GM23248 (cell line): Measurements from ENCODE around the gene DZIP1. TPM values are rescaled to one million over a fixed set of nuclear protein-coding genes. Genes with fewer than 3 reads are reported as not detected.

ENCODE experiments used
- DNase-seq: peaks from one replicate; pipeline ENCODE4 v3.0.0-alpha.2; 2015
- H2AFZ ChIP-seq: fragments of 200-600 bp; sonication (generic); 2 replicates; pipeline ENCODE4 v1.6.1; 2016; ENCODE audit warnings: antibody characterized with exemption
- H3F3A ChIP-seq: fragments of 200-600 bp; sonication (generic); 2 replicates; pipeline ENCODE4 v1.6.1; 2016; ENCODE audit warnings: mild to moderate bottlenecking, antibody characterized with exemption, mixed run types; ENCODE audit not compliant: insufficient read depth
- H3K27ac ChIP-seq: fragments of 200-600 bp; sonication (generic); 2 replicates; pipeline ENCODE4 v1.5.1; 2016; ENCODE audit warnings: mild to moderate bottlenecking
- H3K27me3 ChIP-seq: fragments of 200-600 bp; sonication (generic); replicated peaks from 2 replicates; pipeline ENCODE4 v1.6.1; 2016; ENCODE audit warnings: mild to moderate bottlenecking; ENCODE audit not compliant: insufficient read depth
- H3K36me3 ChIP-seq: fragments of 200-600 bp; sonication (generic); 2 replicates; pipeline ENCODE4 v1.6.1; 2016; ENCODE audit warnings: low read depth, mild to moderate bottlenecking
- H3K4me1 ChIP-seq: fragments of 200-600 bp; sonication (generic); 2 replicates; pipeline ENCODE4 v1.6.1; 2016; ENCODE audit warnings: mild to moderate bottlenecking; ENCODE audit not compliant: insufficient read depth
- H3K4me2 ChIP-seq: fragments of 200-600 bp; sonication (generic); one replicate; pipeline ENCODE4 v1.6.1; 2016; ENCODE audit warnings: mild to moderate bottlenecking; ENCODE audit not compliant: unreplicated experiment
- H3K4me3 ChIP-seq: fragments of 200-600 bp; sonication (generic); 2 replicates; pipeline ENCODE4 v1.5.1; 2016; ENCODE audit warnings: mild to moderate bottlenecking
- H3K79me2 ChIP-seq: fragments of 200-600 bp; sonication (generic); 2 replicates; pipeline ENCODE4 v1.6.1; 2016; ENCODE audit warnings: mild to moderate bottlenecking; ENCODE audit not compliant: insufficient read depth
- H3K9ac ChIP-seq: fragments of 200-600 bp; sonication (generic); 2 replicates; pipeline ENCODE4 v1.6.1; 2016; ENCODE audit warnings: mild to moderate bottlenecking
- H3K9me2 ChIP-seq: fragments of 200-600 bp; sonication (generic); 2 replicates; pipeline ENCODE4 v1.6.1; 2016; ENCODE audit warnings: mixed run types, mild to moderate bottlenecking, moderate library complexity; ENCODE audit not compliant: insufficient read depth
- H3K9me3 ChIP-seq: fragments of 200-600 bp; sonication (generic); one replicate; pipeline ENCODE4 v1.6.1; 2017; ENCODE audit warnings: low read depth
- H4K20me1 ChIP-seq: fragments of 200-600 bp; sonication (generic); 2 replicates; pipeline ENCODE4 v1.6.0; 2016; ENCODE audit not compliant: insufficient read depth
- EZH2 ChIP-seq: fragments of 200-600 bp; sonication (generic); IDR thresholded peaks from 2 replicates; pipeline ENCODE4 v1.6.1; 2018; ENCODE audit warnings: antibody characterized with exemption, mild to moderate bottlenecking; ENCODE audit not compliant: insufficient read depth, poor library complexity, severe bottlenecking
- EZH2phosphoT487 ChIP-seq: fragments of 200-600 bp; sonication (generic); IDR thresholded peaks from 2 replicates; pipeline ENCODE4 v1.6.1; 2018; ENCODE audit warnings: antibody characterized with exemption, moderate library complexity, mild to moderate bottlenecking, low read depth; ENCODE audit not compliant: insufficient read depth
- WGBS, 2 experiments: methylation state at CpG; one replicate each; pipeline ENCODE4 v1.1.6; 2015 to 2017; ENCODE audit warnings: low lambda C conversion rate in 2 of 2, low coverage in 1 of 2; ENCODE audit errors: missing lambda C conversion rate in 2 of 2; 5-methylcytosine and 5-hydroxymethylcytosine counted together
- in situ Hi-C: fragments of 300-500 bp; cut with MboI; formaldehyde crosslinking; loops from 2 replicates; pipeline ENCODE4 v1.15.0; 2020
- polyA plus RNA-seq: library from polyadenylated mRNA; unstranded; fragments of >200 nt; fragmentation: Nextera tagmentation; extraction: Ambion mirVana; gene quantifications from 2 replicates; pipeline ENCODE4 v1.2.1, GENCODE V29; 2016
- total RNA-seq: library from RNA; depleted of rRNA; stranded (reverse); fragments of >200 nt; shearing (Covaris generic); gene quantifications from 2 replicates; pipeline ENCODE4 v1.2.3, GENCODE V29; 2014

Gene DZIP1
- total and polyA plus RNA-seq, 2 experiments from 2014 or later: 8.0 to 22.8 TPM

- Histone ChIP-seq H3K4me3 (no peak overlapping the region), H4K20me1 (no peaks in the 10 kb centered on the region), H3K9me2 (no peaks in the 10 kb centered on the region), H3K4me2 (no peak overlapping the region), H2AFZ (no peak overlapping the region), H3K9ac (no peak overlapping the region), H3K79me2 (no peaks in the 10 kb centered on the region), H3K36me3 (no peaks in the 10 kb centered on the region), H3K9me3 (no peaks in the 10 kb centered on the region), H3K27me3 (peaks cover 33% of the 10 kb centered on the region), H3K27ac (no peak overlapping the region), H3F3A (0 out of 2 replicates have a peak, but pooled peaks cover 16% of the 10 kb centered on the region), H3K4me1 (peaks cover 5% of the 10 kb centered on the region; the same call in 1 of the 2 replicates)
- 6 to 17% methylated on average over 3 of the region's 3 CpGs for WGBS, 2 experiments
- DNase-seq: no peak
- TF ChIP-seq EZH2phosphoT487 (no peak), EZH2 (no peak)
- in situ Hi-C loops: no loop called here
Observed at GRCh38 chr13:95564091-95564490, 80.4 kb downstream of the DZIP1 start.

DNA sequence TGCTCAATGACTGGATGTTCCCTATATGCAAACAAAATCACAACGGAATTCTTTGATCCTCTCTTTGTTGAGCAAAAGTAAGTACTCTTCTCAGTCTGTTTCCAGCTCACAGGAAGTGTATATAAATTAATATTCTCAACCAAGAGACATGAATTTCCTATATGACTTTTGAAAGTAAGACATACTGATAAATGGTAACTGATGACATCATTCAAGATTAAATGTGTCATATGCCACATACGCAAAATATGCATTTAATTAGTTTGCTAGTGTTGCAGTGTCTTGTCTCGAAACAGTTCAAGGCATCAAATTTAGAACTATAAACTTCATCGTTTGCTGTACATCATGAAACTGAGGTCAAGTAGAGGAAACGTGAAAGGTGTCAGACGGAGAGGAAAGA is 84.1 kb downstream of the DZIP1 start:
- in situ Hi-C loops: no loop called here
- Histone ChIP-seq H3K9me3 (no peaks in the 10 kb centered on the region), H2AFZ (no peak overlapping the region), H3K4me3 (no peak overlapping the region), H3F3A (0 out of 2 replicates have a peak, but pooled peaks cover 16% of the 10 kb centered on the region), H3K79me2 (no peaks in the 10 kb centered on the region), H3K36me3 (no peaks in the 10 kb centered on the region), H3K9me2 (no peaks in the 10 kb centered on the region), H3K27ac (no peak overlapping the region), H3K4me1 (peaks cover 4% of the 10 kb centered on the region; the same call in 1 of the 2 replicates), H3K27me3 (peaks cover 62% of the 10 kb centered on the region), H3K9ac (no peak overlapping the region), H3K4me2 (no peak overlapping the region), H4K20me1 (no peaks in the 10 kb centered on the region)
- 37 to 39% methylated on average over 6 of the region's 6 CpGs for WGBS, 2 experiments
- DNase-seq: no peak
- TF ChIP-seq EZH2 (no peak), EZH2phosphoT487 (no peak)

DNA sequence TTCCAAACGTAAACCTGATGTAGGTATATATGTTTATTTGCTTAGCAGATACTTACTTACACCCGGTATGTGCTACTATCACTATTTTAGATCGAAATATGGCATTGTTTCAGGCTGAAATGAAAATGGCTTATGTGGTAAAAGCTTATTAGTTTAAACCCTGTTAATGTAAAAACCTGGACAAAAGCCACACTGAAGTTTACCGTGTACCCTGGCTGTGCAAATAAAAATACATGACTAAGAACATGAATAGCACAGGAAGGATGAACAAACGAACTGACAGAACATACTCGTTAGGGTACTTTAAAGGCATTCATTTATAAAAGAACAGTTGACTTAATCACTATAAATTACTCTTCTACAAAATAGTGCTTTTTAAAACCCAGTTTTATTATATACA is 85.4 kb downstream of the DZIP1 start:
- Histone ChIP-seq H3K27me3 (peaks cover 69% of the 10 kb centered on the region), H4K20me1 (no peaks in the 10 kb centered on the region), H3F3A (0 out of 2 replicates have a peak, but pooled peaks cover 3% of the 10 kb centered on the region), H3K4me1 (no peaks in the 10 kb centered on the region), H3K79me2 (no peaks in the 10 kb centered on the region), H2AFZ (no peak overlapping the region), H3K9me3 (no peaks in the 10 kb centered on the region), H3K27ac (no peak overlapping the region), H3K9me2 (no peaks in the 10 kb centered on the region), H3K9ac (no peak overlapping the region), H3K36me3 (no peaks in the 10 kb centered on the region), H3K4me2 (no peak overlapping the region), H3K4me3 (no peak overlapping the region)
- TF ChIP-seq EZH2phosphoT487 (no peak), EZH2 (no peak)
- WGBS, 2 experiments: 58 to 59% methylated on average over 6 of the region's 6 CpGs
- in situ Hi-C loops: no loop called here
- DNase-seq: no peak

GRCh38 chr13:95557013-95557412 is 87.5 kb downstream of the DZIP1 start:
- Histone ChIP-seq H3K9me3 (no peaks in the 10 kb centered on the region), H3K9ac (no peak overlapping the region), H3K27me3 (peaks cover 81% of the 10 kb centered on the region), H3K79me2 (no peaks in the 10 kb centered on the region), H3K4me3 (no peak overlapping the region), H3K27ac (no peak overlapping the region), H3K36me3 (no peaks in the 10 kb centered on the region), H2AFZ (no peak overlapping the region), H3K4me1 (no peaks in the 10 kb centered on the region), H4K20me1 (no peaks in the 10 kb centered on the region), H3K9me2 (no peaks in the 10 kb centered on the region), H3K4me2 (no peak overlapping the region), H3F3A (no peaks in the 10 kb centered on the region)
- TF ChIP-seq EZH2 (no peak), EZH2phosphoT487 (no peak)
- in situ Hi-C loops: no loop called here
- DNase-seq: no peak
